Caco-2 (cell line): ENCODE results near the gene CLK2. TPM values are rescaled to one million over a fixed set of nuclear protein-coding genes. Genes with fewer than 3 reads are reported as not detected.

Experiments used
- BruUV-seq: library from RNA; stranded (reverse); fragments of 400-500 nt; replicated peaks from 2 replicates; lab custom pipeline; 2021; lab: Mats Ljungman, UMichigan
- CTCF ChIA-PET: fragments of 300-600 bp; sonication (Branson Sonifier 250); formaldehyde crosslinking; loops from one replicate; lab custom pipeline; 2022; ENCODE audit warnings: antibody characterized with exemption; lab: Charles Lee
- POLR2A ChIA-PET: fragments of 300-600 bp; sonication (Branson Sonifier 250); formaldehyde crosslinking; loops from one replicate; lab custom pipeline; 2022; ENCODE audit warnings: antibody characterized with exemption; lab: Charles Lee
- DNase-seq, 2 experiments: peaks; one replicate each; pipeline versions ENCODE4 v3.0.0 to v3.0.0-alpha.2; 2020 to 2022
- H3K27me3 ChIP-seq: replicated peaks from 2 replicates; pipeline ENCODE4 v1.6.0; 2011; ENCODE audit warnings: low read length; ENCODE audit not compliant: control insufficient read depth, insufficient read depth
- H3K36me3 ChIP-seq: 2 replicates; pipeline ENCODE4 v1.5.1; 2011; ENCODE audit warnings: low read length; ENCODE audit not compliant: control insufficient read depth, insufficient read depth
- H3K4me1 ChIP-seq: fragments of 250-450 bp; sonication (Bioruptor Pico); 2 replicates; pipeline ENCODE4 v1.5.1; 2020; ENCODE audit warnings: mild to moderate bottlenecking
- H3K4me3 ChIP-seq: 2 replicates; pipeline ENCODE4 v1.5.1; 2011; ENCODE audit warnings: low read depth, mild to moderate bottlenecking, control low read depth, low read length
- H3K9me3 ChIP-seq: fragments of 250-450 bp; sonication (Bioruptor Pico); 2 replicates; pipeline ENCODE4 v1.5.1; 2020; ENCODE audit warnings: mild to moderate bottlenecking, moderate library complexity
- H3K27ac Mint-ChIP-seq: one replicate; pipeline ENCODE4 v1.8.0; 2022; ENCODE audit warnings: mixed read lengths; ENCODE audit not compliant: unreplicated experiment
- H3K27me3 Mint-ChIP-seq: one replicate; pipeline ENCODE4 v1.8.0; 2022; ENCODE audit warnings: mixed read lengths; ENCODE audit not compliant: insufficient read depth, unreplicated experiment
- H3K36me3 Mint-ChIP-seq: one replicate; pipeline ENCODE4 v1.8.0; 2022; ENCODE audit warnings: mild to moderate bottlenecking, mixed read lengths; ENCODE audit not compliant: insufficient read depth, unreplicated experiment
- H3K4me1 Mint-ChIP-seq: one replicate; pipeline ENCODE4 v1.8.0; 2022; ENCODE audit warnings: low read depth, mixed read lengths; ENCODE audit not compliant: unreplicated experiment
- H3K4me3 Mint-ChIP-seq: one replicate; pipeline ENCODE4 v1.8.0; 2022; ENCODE audit warnings: mild to moderate bottlenecking, moderate library complexity, mixed read lengths; ENCODE audit not compliant: unreplicated experiment
- H3K9me3 Mint-ChIP-seq: one replicate; pipeline ENCODE4 v1.8.0; 2022; ENCODE audit warnings: mixed read lengths; ENCODE audit not compliant: unreplicated experiment
- intact Hi-C: fragments of 100-400 bp; cut with micrococcal nuclease; formaldehyde crosslinking; loops from one replicate; pipeline ENCODE4 v1.10.0; 2022; ENCODE audit not compliant: unreplicated experiment
- total RNA-seq: library from RNA; stranded (reverse); gene quantifications from 2 replicates; pipeline ENCODE4 v1.2.3, GENCODE V29; 2022
- TF ChIP-seq, protein P1 (sequence below), 2 experiments: fragments of 200-600 bp in 1 of 2; IDR thresholded peaks; 1 replicate in 1 of 2; 2 replicates in 1 of 2; pipeline versions ENCODE4 v1.5.1 to v1.8.0; 2011 to 2022; ENCODE audit warnings: antibody characterized with exemption in 1 of 2, control low read depth in 1 of 2, inconsistent platforms in 1 of 2, low read depth in 1 of 2, low read length in 1 of 2, mild to moderate bottlenecking in 1 of 2, moderate library complexity in 1 of 2; ENCODE audit not compliant: insufficient read depth in 1 of 2, severe bottlenecking in 1 of 2, unreplicated experiment in 1 of 2

CLK2 gene
- total RNA-seq, 1 experiment from 2014 or later: 57.5 TPM

DNA sequence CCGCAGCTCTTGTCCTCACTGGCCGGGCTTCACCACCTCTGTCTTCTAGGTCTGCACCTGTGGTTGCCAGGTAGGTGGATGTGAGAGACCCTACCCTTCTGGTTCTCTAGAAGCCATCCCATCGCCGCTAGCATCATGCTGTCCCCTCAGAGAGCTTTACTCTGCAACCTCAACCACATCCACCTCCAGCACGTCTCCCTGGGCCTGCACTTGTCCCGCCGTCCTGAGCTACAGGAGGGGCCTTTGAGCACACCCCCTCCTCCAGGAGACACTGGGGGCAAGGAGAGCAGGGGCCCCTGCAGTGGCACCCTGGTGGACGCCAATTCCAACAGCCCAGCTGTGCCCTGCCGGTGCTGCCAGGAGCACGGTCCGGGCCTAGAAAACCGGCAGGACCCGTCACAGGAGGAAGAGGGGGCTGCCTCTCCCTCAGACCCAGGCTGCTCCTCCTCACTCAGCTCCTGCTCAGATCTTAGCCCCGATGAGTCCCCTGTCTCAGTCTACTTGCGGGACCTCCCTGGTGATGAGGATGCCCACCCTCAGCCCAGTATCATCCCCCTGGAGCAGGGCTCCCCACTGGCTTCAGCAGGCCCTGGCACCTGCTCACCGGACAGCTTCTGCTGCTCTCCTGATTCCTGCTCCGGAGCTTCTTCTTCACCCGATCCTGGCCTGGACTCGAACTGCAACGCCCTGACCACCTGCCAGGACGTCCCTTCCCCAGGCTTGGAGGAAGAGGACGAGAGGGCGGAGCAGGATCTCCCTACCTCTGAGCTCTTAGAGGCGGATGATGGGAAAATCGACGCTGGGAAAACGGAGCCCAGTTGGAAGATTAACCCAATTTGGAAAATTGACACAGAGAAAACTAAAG, 48.6 kb upstream of the CLK2 start:
- Histone ChIP-seq H3K27me3 (no peaks in the 10 kb centered on the region), H3K36me3 (peaks cover 3% of the 10 kb centered on the region; the same call in 1 of the 2 replicates), H3K4me3 (peak overlapping the region; percentile 88), H3K9me3 (no peaks in the 10 kb centered on the region), H3K4me1 (peaks cover 14% of the 10 kb centered on the region)
- peaks cover 81% of the 10 kb centered on the region for H3K36me3 Mint-ChIP-seq
- peak overlapping the region; percentile 94 for H3K4me3 Mint-ChIP-seq
- intact Hi-C loops: loop anchor here (10.0 kb wide), 1 partner anchor 273 kb away; no protein-coding TSS in a partner anchor
- POLR2A ChIA-PET: interaction anchor here (1.0 to 1.1 kb wide), 2 partner anchors 14 to 49 kb away, joined by 3 to 5 read pairs; partner anchors contain the start of genes CLK2 and FDPS
- DNase-seq: no peak
- BruUV-seq: no TSS peak
- TF ChIP-seq, protein P1, sequence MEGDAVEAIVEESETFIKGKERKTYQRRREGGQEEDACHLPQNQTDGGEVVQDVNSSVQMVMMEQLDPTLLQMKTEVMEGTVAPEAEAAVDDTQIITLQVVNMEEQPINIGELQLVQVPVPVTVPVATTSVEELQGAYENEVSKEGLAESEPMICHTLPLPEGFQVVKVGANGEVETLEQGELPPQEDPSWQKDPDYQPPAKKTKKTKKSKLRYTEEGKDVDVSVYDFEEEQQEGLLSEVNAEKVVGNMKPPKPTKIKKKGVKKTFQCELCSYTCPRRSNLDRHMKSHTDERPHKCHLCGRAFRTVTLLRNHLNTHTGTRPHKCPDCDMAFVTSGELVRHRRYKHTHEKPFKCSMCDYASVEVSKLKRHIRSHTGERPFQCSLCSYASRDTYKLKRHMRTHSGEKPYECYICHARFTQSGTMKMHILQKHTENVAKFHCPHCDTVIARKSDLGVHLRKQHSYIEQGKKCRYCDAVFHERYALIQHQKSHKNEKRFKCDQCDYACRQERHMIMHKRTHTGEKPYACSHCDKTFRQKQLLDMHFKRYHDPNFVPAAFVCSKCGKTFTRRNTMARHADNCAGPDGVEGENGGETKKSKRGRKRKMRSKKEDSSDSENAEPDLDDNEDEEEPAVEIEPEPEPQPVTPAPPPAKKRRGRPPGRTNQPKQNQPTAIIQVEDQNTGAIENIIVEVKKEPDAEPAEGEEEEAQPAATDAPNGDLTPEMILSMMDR (IDR thresholded peaks at IDR 0.05; ENCODE audit: insufficient read depth in 1 of 2, low read depth in 1 of 2, low read length in 1 of 2, severe bottlenecking in 1 of 2, unreplicated experiment in 1 of 2): no peak
- H3K27me3 Mint-ChIP-seq: no peaks in the 10 kb centered on the region
- CTCF ChIA-PET: interaction anchor here (0.6 to 3.1 kb wide), 8 partner anchors 14 to 616 kb away, joined by 3 to 34 read pairs (median 4); partner anchors contain the start of genes CLK2 and FDPS
- no peaks in the 10 kb centered on the region for H3K9me3 Mint-ChIP-seq
- peaks cover 16% of the 10 kb centered on the region for H3K4me1 Mint-ChIP-seq
- H3K27ac Mint-ChIP-seq: peak overlapping the region; percentile 73

DNA sequence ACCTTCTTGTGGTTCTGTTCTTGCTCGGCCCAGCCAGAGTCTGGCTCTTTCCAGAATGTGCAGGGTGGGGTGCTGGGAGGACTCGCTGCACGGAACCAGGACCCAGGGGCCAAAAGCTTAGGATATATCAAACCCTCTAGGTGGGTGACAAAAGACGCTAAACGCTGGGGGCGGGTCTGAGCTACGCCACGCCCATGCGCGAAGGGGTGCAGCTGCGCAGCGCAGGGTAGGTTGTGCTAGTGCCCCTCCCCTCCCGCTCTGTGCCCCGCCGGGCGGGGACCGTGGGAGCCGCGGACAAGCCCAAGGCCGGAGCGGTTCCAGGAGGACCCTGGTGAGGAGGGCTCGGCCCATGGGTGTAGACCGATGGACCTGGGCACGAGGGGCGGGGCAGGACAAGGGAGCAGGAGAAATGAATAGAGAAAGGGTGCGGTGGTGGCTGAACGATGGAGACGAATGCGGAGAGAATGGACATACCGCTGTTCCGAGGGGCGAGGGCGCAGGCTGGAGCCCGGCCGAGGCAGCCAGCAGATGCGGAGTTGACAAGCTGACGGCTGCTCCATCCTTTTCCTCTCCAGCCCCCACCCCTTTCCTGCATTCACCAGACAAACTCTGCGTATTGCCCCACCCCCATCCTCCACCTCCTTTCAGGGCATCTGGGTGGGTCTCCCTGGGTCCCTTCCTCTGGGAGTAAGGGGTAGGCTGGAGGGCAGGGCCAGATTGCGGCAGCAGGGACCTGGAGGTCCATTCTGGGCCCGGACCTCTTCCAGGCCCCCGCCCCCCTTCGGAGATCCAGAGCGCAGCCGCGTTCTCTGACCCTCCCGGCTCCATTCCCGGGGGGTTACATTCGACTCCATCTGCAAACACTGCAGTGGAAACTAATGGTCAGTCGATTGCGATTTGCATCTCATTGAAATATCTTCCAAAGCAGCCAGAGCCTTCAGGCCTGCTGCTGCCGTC, 47.6 kb upstream of the CLK2 start, which contains the start of gene RUSC1:
RUSC1 (plus strand) TSS at position 234 of the 957 bp plus-strand sequence. CDS start 880 bp downstream, outside the sequence.
- CTCF ChIA-PET: interaction anchor here (0.6 to 3.1 kb wide), 2 partner anchors 16 to 70 kb away, joined by 3 to 34 read pairs; no protein-coding TSS in a partner anchor
- Histone ChIP-seq H3K9me3 (no peaks in the 10 kb centered on the region), H3K36me3 (peaks cover 2% of the 10 kb centered on the region; the same call in 1 of the 2 replicates), H3K4me3 (no peak within 1 kb of the TSS), H3K4me1 (peaks cover 24% of the 10 kb centered on the region), H3K27me3 (no peaks in the 10 kb centered on the region)
- Mint-ChIP-seq H3K4me3 (peak within 1 kb of the TSS; percentile 54), H3K27ac (peak within 1 kb of the TSS; percentile 73), H3K36me3 (peaks cover 76% of the 10 kb centered on the region), H3K27me3 (no peaks in the 10 kb centered on the region), H3K4me1 (peaks cover 10% of the 10 kb centered on the region), H3K9me3 (no peaks in the 10 kb centered on the region)
- POLR2A ChIA-PET: no interaction called here
- intact Hi-C loops: loop anchor here (10.0 kb wide), 1 partner anchor 274 kb away; no protein-coding TSS in a partner anchor
- no TSS peak for BruUV-seq
- TF ChIP-seq, protein P1 (IDR thresholded peaks at IDR 0.05; ENCODE audit: insufficient read depth in 1 of 2, low read depth in 1 of 2, low read length in 1 of 2, severe bottlenecking in 1 of 2, unreplicated experiment in 1 of 2): no peak
- no peak for DNase-seq
